Measurements from ENCODE around the gene UNC119B.

The UNC119B gene

GRCh38 chr12:120735181-120735580, 24.9 kb downstream of the UNC119B start:
- in situ Hi-C loops (cut with MboI; ENCODE audit: low pct_unique_long_range_greater_than_20kb, low sequenced_read_pairs): no loop called here
- no peak for DNase-seq

- no peak for DNase-seq
- in situ Hi-C loops (cut with MboI; ENCODE audit: low pct_unique_long_range_greater_than_20kb, low sequenced_read_pairs): no loop called here
Measured at GRCh38 chr12:120736404-120737331, 26.4 kb downstream of the UNC119B start.

GRCh38 chr12:120737557-120738251, 27.4 kb downstream of the UNC119B start:
- no peak for DNase-seq
- in situ Hi-C loops (cut with MboI; ENCODE audit: low pct_unique_long_range_greater_than_20kb, low sequenced_read_pairs): no loop called here

- in situ Hi-C loops (cut with MboI; ENCODE audit: low pct_unique_long_range_greater_than_20kb, low sequenced_read_pairs): no loop called here
- DNase-seq: no peak
Measured at GRCh38 chr12:120738252-120739030, 28.2 kb downstream of the UNC119B start.

GRCh38 chr12:120739031-120739762, 28.9 kb downstream of the UNC119B start:
- DNase-seq: no peak
- in situ Hi-C loops (cut with MboI; ENCODE audit: low pct_unique_long_range_greater_than_20kb, low sequenced_read_pairs): no loop called here

- DNase-seq: no peak
- in situ Hi-C loops (cut with MboI; ENCODE audit: low pct_unique_long_range_greater_than_20kb, low sequenced_read_pairs): no loop called here
Measured at GRCh38 chr12:120739821-120740613, 29.8 kb downstream of the UNC119B start.

- in situ Hi-C loops (cut with MboI; ENCODE audit: low pct_unique_long_range_greater_than_20kb, low sequenced_read_pairs): no loop called here
- DNase-seq: no peak
Measured at GRCh38 chr12:120740871-120741270, 30.6 kb downstream of the UNC119B start.

- DNase-seq: no peak
- in situ Hi-C loops (cut with MboI; ENCODE audit: low pct_unique_long_range_greater_than_20kb, low sequenced_read_pairs): no loop called here
Measured at GRCh38 chr12:120741476-120742421, 31.5 kb downstream of the UNC119B start.

- in situ Hi-C loops (cut with MboI; ENCODE audit: low pct_unique_long_range_greater_than_20kb, low sequenced_read_pairs): no loop called here
- DNase-seq: no peak
Measured at GRCh38 chr12:120744922-120745493, 34.8 kb downstream of the UNC119B start.

GRCh38 chr12:120748242-120748641, 38.0 kb downstream of the UNC119B start:
- DNase-seq: no peak
- in situ Hi-C loops (cut with MboI; ENCODE audit: low pct_unique_long_range_greater_than_20kb, low sequenced_read_pairs): no loop called here

GRCh38 chr12:120749256-120749655, 39.0 kb downstream of the UNC119B start:
- in situ Hi-C loops (cut with MboI; ENCODE audit: low pct_unique_long_range_greater_than_20kb, low sequenced_read_pairs): no loop called here
- no peak for DNase-seq

- DNase-seq: no peak
- in situ Hi-C loops (cut with MboI; ENCODE audit: low pct_unique_long_range_greater_than_20kb, low sequenced_read_pairs): no loop called here
Measured at GRCh38 chr12:120750806-120751205, 40.5 kb downstream of the UNC119B start.

GRCh38 chr12:120751389-120751788, 41.1 kb downstream of the UNC119B start:
- in situ Hi-C loops (cut with MboI; ENCODE audit: low pct_unique_long_range_greater_than_20kb, low sequenced_read_pairs): no loop called here
- DNase-seq: no peak

GRCh38 chr12:120754792-120755191, 44.5 kb downstream of the UNC119B start:
- in situ Hi-C loops (cut with MboI; ENCODE audit: low pct_unique_long_range_greater_than_20kb, low sequenced_read_pairs): no loop called here
- no peak for DNase-seq

- DNase-seq: no peak
- in situ Hi-C loops (cut with MboI; ENCODE audit: low pct_unique_long_range_greater_than_20kb, low sequenced_read_pairs): no loop called here
Measured at GRCh38 chr12:120755269-120755668, 45.0 kb downstream of the UNC119B start.

GRCh38 chr12:120757226-120757742, 47.0 kb downstream of the UNC119B start:
- in situ Hi-C loops (cut with MboI; ENCODE audit: low pct_unique_long_range_greater_than_20kb, low sequenced_read_pairs): no loop called here
- no peak for DNase-seq

- in situ Hi-C loops (cut with MboI; ENCODE audit: low pct_unique_long_range_greater_than_20kb, low sequenced_read_pairs): no loop called here
- no peak for DNase-seq
Measured at GRCh38 chr12:120757949-120758348, 47.7 kb downstream of the UNC119B start.
